OCI-LY1 (cell line): Measurements from ENCODE around the gene ATF6.

Experiments
- CTCF ChIP-seq: fragments of 200-600 bp; sonication (generic), shearing (Covaris generic); IDR thresholded peaks from 2 replicates; pipeline ENCODE4 v1.5.1; 2017; ENCODE audit warnings: mild to moderate bottlenecking, antibody characterized with exemption, low read length, moderate library complexity, mixed read lengths
- EZH2 ChIP-seq: fragments of 200-600 bp; sonication (generic), shearing (Covaris generic); IDR thresholded peaks from 2 replicates; pipeline ENCODE4 v1.8.0; 2017; ENCODE audit warnings: borderline replicate concordance, mixed run types, mild to moderate bottlenecking, antibody characterized with exemption, low read length, moderate library complexity, mixed read lengths

DNA sequence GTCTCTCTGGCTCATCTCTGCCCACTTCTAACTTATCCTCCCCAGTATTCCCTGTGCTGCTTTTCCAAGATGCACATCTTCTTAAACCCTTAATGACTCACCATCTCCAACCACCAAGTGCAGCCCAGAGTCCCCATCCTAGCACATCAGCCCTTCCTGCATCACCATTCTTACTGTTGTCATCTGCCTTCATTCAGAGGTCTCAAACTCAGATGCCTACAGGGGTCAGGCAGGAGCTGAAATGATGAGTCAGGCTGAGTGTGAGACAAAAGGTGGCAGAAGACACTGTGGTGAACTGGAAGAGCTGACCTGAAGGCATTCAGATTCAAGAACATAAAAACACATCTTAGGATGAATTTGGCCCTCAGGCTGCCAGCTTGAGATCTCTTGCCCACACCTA, 223.0 kb downstream of the ATF6 start:
- TF ChIP-seq CTCF: no peak
- no peak for TF ChIP-seq EZH2
